Neural cell (in vitro differentiated cells): Measurements from ENCODE around the gene L3MBTL4. TPM values are rescaled to one million over a fixed set of nuclear protein-coding genes. Genes with fewer than 3 reads are reported as not detected.

Source experiments
- H2AFZ ChIP-seq: fragments of 200-600, 300-800 bp; sonication (generic), shearing (Covaris generic); 2 replicates; pipeline ENCODE4 v1.6.0; 2014; ENCODE audit warnings: low read depth, mild to moderate bottlenecking, antibody characterized with exemption, low read length, moderate library complexity
- H3F3A ChIP-seq: fragments of 200-600 bp; shearing (Covaris generic); 2 replicates; pipeline ENCODE4 v1.6.1; 2016; ENCODE audit warnings: mild to moderate bottlenecking, moderate library complexity, mixed read lengths, antibody characterized with exemption, low read length; ENCODE audit not compliant: insufficient read depth, poor library complexity, severe bottlenecking
- H3K27ac ChIP-seq: fragments of 200-600, 300-800 bp; sonication (generic), shearing (Covaris generic); 2 replicates; pipeline ENCODE4 v1.5.1; 2014; ENCODE audit warnings: mild to moderate bottlenecking, low read length, moderate library complexity
- H3K27me3 ChIP-seq: fragments of 300-800, 200-600 bp; sonication (generic), shearing (Covaris generic); 2 replicates; pipeline ENCODE4 v1.6.0; 2014; ENCODE audit warnings: mild to moderate bottlenecking, low read depth, low read length, moderate library complexity; ENCODE audit not compliant: insufficient read depth
- H3K36me3 ChIP-seq: fragments of 300-800, 200-600 bp; sonication (generic), shearing (Covaris generic); 2 replicates; pipeline ENCODE4 v1.5.1; 2014; ENCODE audit warnings: mild to moderate bottlenecking, antibody characterized with exemption, low read length, moderate library complexity; ENCODE audit not compliant: insufficient read depth
- H3K4me2 ChIP-seq: fragments of 300-800, 200-600 bp; sonication (generic), shearing (Covaris generic); 2 replicates; pipeline ENCODE4 v1.6.0; 2014; ENCODE audit warnings: mild to moderate bottlenecking, low read length
- H3K4me3 ChIP-seq: fragments of 300-800, 200-600 bp; sonication (generic), shearing (Covaris generic); 2 replicates; pipeline ENCODE4 v1.5.1; 2014; ENCODE audit warnings: mild to moderate bottlenecking, low read length, moderate library complexity
- H3K79me2 ChIP-seq: fragments of 200-600 bp; shearing (Covaris generic); replicated peaks from 2 replicates; pipeline ENCODE4 v1.6.0; 2014; ENCODE audit warnings: mild to moderate bottlenecking, low read length, moderate library complexity; ENCODE audit not compliant: insufficient read depth
- H3K9ac ChIP-seq: fragments of 300-800, 200-600 bp; sonication (generic), shearing (Covaris generic); 2 replicates; pipeline ENCODE4 v1.6.1; 2016; ENCODE audit warnings: mild to moderate bottlenecking, low read length, mixed read lengths
- H3K9me2 ChIP-seq: fragments of 200-600 bp; shearing (Covaris generic); 2 replicates; pipeline ENCODE4 v1.6.1; 2016; ENCODE audit warnings: mild to moderate bottlenecking, low read length, mixed read lengths; ENCODE audit not compliant: insufficient read depth
- H3K9me3 ChIP-seq: fragments of 200-600, 300-800 bp; sonication (generic), shearing (Covaris generic); 2 replicates; pipeline ENCODE4 v1.6.1; 2016; ENCODE audit warnings: mild to moderate bottlenecking, mixed run types, low read length, moderate library complexity, mixed read lengths
- H4K20me1 ChIP-seq: fragments of 200-600 bp; shearing (Covaris generic); 2 replicates; pipeline ENCODE4 v1.6.1; 2016; ENCODE audit warnings: mild to moderate bottlenecking, mixed run types; ENCODE audit not compliant: insufficient read depth
- EP300 ChIP-seq: fragments of 450-650 bp; conservative IDR thresholded peaks from 2 replicates; pipeline ENCODE4 v1.6.1; 2014; ENCODE audit warnings: antibody characterized with exemption, mild to moderate bottlenecking, moderate library complexity; ENCODE audit not compliant: poor library complexity, severe bottlenecking
- EZH2 ChIP-seq: fragments of 200-600, 300-800 bp; shearing (Covaris generic), sonication (generic); IDR thresholded peaks from 2 replicates; pipeline ENCODE4 v1.6.1; 2014; ENCODE audit warnings: antibody characterized with exemption, low read length, borderline replicate concordance, mild to moderate bottlenecking; ENCODE audit not compliant: insufficient read depth, poor library complexity, severe bottlenecking
- MXI1 ChIP-seq: fragments of 450-650 bp; conservative IDR thresholded peaks from 2 replicates; pipeline ENCODE4 v1.6.1; 2014; ENCODE audit warnings: antibody characterized with exemption, mild to moderate bottlenecking; ENCODE audit not compliant: poor library complexity, severe bottlenecking
- POLR2AphosphoS5 ChIP-seq: IDR thresholded peaks from 2 replicates; pipeline ENCODE4 v1.6.1; 2012
- RAD21 ChIP-seq: fragments of 450-650 bp; conservative IDR thresholded peaks from 2 replicates; pipeline ENCODE4 v1.6.1; 2014; ENCODE audit warnings: antibody characterized with exemption, mild to moderate bottlenecking, moderate library complexity
- REST ChIP-seq: IDR thresholded peaks from 2 replicates; pipeline ENCODE4 v1.6.1; 2012; ENCODE audit warnings: borderline replicate concordance
- SMC3 ChIP-seq: fragments of 450-650 bp; conservative IDR thresholded peaks from 2 replicates; pipeline ENCODE4 v1.6.1; 2014; ENCODE audit warnings: antibody characterized with exemption, mild to moderate bottlenecking, moderate library complexity; ENCODE audit not compliant: poor library complexity
- TAF1 ChIP-seq: IDR thresholded peaks from 2 replicates; pipeline ENCODE4 v1.6.1; 2012; ENCODE audit warnings: low read depth
- polyA plus RNA-seq: library from polyadenylated mRNA; depleted of rRNA; stranded (reverse); fragments of >200 nt; gene quantifications from 2 replicates; pipeline ENCODE4 v1.2.3, GENCODE V29; 2014

The L3MBTL4 gene
- polyA plus RNA-seq, 1 donor from 2014 or later: 0.90 TPM

DNA sequence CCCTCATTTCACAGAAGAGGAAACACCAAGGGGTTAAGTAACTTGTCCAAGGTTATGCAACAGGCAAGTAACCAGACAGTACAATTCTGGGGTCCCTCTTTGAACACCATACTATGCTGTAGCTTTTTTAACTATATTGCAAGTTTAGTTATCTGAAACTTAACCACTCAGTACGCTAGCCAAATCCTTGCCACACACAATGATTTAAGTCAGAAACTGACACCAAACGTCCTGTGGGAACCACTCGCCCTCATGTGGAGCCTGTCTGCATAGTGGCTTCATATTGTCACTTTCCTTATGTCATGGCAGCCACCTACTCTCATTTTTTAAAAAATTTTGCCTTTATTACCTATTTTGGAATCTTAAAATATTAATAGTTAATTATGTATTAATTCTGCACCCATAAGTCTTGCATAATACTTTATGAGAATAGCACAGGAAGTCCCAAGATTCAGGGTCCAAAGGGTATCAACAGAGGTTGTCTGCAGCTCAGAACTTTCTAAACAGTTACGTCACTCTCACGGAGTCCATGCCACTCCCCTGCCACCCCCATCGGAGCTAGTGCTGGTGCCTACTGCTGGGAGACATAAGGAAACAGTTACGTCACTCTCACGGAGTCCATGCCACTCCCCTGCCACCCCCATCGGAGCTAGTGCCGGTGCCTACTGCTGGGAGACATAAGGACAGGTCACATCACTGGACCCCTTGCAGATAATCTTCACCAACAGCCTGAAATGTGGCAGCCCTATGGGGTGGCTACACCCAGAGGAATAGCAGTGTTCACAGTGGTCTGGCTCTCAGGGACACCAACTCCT lies 99.0 kb downstream of the L3MBTL4 start:
- H3F3A ChIP-seq: no peaks in the 10 kb centered on the region
- H3K4me2 ChIP-seq: no peak overlapping the region
- no peak overlapping the region for H3K4me3 ChIP-seq
- H3K27ac ChIP-seq: no peak overlapping the region
- H4K20me1 ChIP-seq: no peaks in the 10 kb centered on the region
- no peaks in the 10 kb centered on the region for H3K9me3 ChIP-seq
- TF ChIP-seq POLR2AphosphoS5: no peak
- TF ChIP-seq SMC3: no peak
- no peak for TF ChIP-seq TAF1
- no peak for TF ChIP-seq EZH2
- TF ChIP-seq REST: no peak
- no peak for TF ChIP-seq MXI1
- TF ChIP-seq RAD21: no peak
- no peaks in the 10 kb centered on the region for H3K9me2 ChIP-seq
- H2AFZ ChIP-seq: no peak overlapping the region
- H3K9ac ChIP-seq: no peak overlapping the region
- H3K79me2 ChIP-seq: no peaks in the 10 kb centered on the region
- no peaks in the 10 kb centered on the region for H3K27me3 ChIP-seq
- H3K36me3 ChIP-seq: no peaks in the 10 kb centered on the region

DNA sequence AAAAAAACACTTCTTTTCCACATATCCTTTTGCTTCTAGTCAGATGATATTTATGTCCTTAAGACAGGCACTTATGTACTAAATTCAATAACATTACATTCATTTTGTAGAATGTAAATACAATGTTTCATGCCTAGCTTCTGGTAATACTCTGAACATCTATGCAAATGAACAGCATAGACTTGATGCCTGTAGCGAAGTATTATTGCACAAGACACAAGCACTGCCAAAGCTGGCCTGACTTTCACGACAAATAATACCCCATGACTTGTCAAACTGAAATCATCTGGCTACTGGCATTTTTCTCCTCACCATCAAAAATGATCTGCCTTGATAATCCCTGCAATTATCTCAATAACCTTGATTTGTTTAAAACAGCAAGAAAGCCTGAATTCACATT lies 101.3 kb downstream of the L3MBTL4 start:
- TF ChIP-seq MXI1 (no peak), EP300 (peak; percentile 18)
- Histone ChIP-seq H3F3A (no peaks in the 10 kb centered on the region), H2AFZ (no peak overlapping the region), H3K4me2 (no peak overlapping the region), H3K27ac (no peak overlapping the region), H4K20me1 (no peaks in the 10 kb centered on the region), H3K9me3 (no peaks in the 10 kb centered on the region), H3K36me3 (no peaks in the 10 kb centered on the region), H3K9ac (no peak overlapping the region), H3K79me2 (no peaks in the 10 kb centered on the region), H3K4me3 (no peak overlapping the region), H3K27me3 (no peaks in the 10 kb centered on the region), H3K9me2 (no peaks in the 10 kb centered on the region)

DNA sequence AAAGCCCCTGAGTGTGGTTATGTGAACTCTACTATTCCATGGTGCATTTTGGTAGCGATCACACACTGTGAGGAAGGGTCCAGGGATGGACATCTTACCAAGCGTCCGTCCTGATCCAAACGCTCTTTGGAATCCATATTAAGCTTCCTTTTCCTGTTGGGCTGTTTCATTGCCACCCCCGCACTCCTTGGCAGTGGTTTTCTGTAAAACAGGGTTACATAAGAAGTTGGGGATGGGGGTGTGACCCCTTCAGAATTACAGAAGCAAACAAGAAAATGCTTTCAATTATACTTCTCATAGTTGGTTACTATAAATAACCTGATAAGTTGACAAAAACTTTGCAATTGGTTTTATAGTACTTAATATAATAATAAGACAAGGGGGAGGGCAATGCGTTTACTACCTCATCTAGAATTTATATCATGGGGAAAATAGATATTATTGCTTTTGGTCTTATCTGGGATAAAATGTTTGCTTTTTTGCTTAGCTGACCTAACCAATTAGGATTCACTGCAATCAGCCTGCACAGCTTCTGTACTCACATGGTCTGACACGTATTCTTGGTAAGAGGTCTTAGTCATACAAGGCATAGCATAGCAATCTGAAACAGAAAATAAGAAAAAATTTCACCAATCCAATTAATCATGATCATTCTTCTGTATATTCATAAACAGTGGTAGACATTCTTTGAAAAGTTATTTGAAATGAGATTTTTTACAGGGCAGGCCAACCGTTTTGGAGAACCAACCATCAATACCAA lies 103.1 kb downstream of the L3MBTL4 start:
- H3K36me3 ChIP-seq: no peaks in the 10 kb centered on the region
- no peaks in the 10 kb centered on the region for H3K9me3 ChIP-seq
- no peaks in the 10 kb centered on the region for H3K9me2 ChIP-seq
- H3K9ac ChIP-seq: no peak overlapping the region
- no peaks in the 10 kb centered on the region for H4K20me1 ChIP-seq
- TF ChIP-seq REST: no peak
- TF ChIP-seq MXI1: no peak
- no peak for TF ChIP-seq SMC3
- no peak for TF ChIP-seq TAF1
- H3F3A ChIP-seq: no peaks in the 10 kb centered on the region
- no peaks in the 10 kb centered on the region for H3K27me3 ChIP-seq
- H2AFZ ChIP-seq: no peak overlapping the region
- H3K4me2 ChIP-seq: no peak overlapping the region
- no peaks in the 10 kb centered on the region for H3K79me2 ChIP-seq
- H3K27ac ChIP-seq: no peak overlapping the region
- H3K4me3 ChIP-seq: no peak overlapping the region
